Motor neuron (in vitro differentiated cells): ENCODE data around the gene PAPPA2. TPM values are rescaled to one million over a fixed set of nuclear protein-coding genes. Genes with fewer than 3 reads are reported as not detected.
"Not testable (repeated sequence)": the region's sequence is repeated elsewhere in the genome, so short reads cannot be mapped to it uniquely, and the experiment has no call there.

ENCODE experiments used
- ATAC-seq, 8 experiments: fragments of 200-7000 bp; cut with Tn5 transposase; replicated peaks in 6 of 8; 2 replicates each; pipeline ENCODE4 v1.8.0; 2021; ENCODE audit warnings: mild to moderate bottlenecking in 8 of 8, moderate library complexity in 8 of 8
- H3K27ac ChIP-seq, 2 donors: fragments of 250-450 bp; sonication (Bioruptor Pico); 2 replicates each; pipeline ENCODE4 v1.9.0; 2021; ENCODE audit warnings: antibody characterized with exemption in 2 of 2, mild to moderate bottlenecking in 2 of 2, moderate library complexity in 1 of 2
- H3K4me1 ChIP-seq, 2 donors: fragments of 250-450 bp; sonication (Bioruptor Pico); replicated peaks in 1 of 2; 2 replicates each; pipeline ENCODE4 v1.6.1; 2021; ENCODE audit warnings: antibody characterized with exemption in 2 of 2, mild to moderate bottlenecking in 2 of 2, moderate library complexity in 1 of 2
- H3K4me3 ChIP-seq, 5 donors: fragments of 250-450 bp; sonication (Bioruptor Pico); 2 replicates each; pipeline ENCODE4 v1.9.0; 2021; ENCODE audit warnings: antibody characterized with exemption in 5 of 5, mild to moderate bottlenecking in 5 of 5, moderate library complexity in 4 of 5
- WGBS, 10 experiments: fragments of 450-650 bp; shearing (Covaris generic); methylation state at CpG; one replicate each; pipeline ENCODE4 v1.0.0; 2022; 5-methylcytosine and 5-hydroxymethylcytosine counted together
- in situ Hi-C, 9 experiments: fragments of 400-800 bp; cut with MboI; loops; one replicate each; pipeline ENCODE4 v1.15.0; 2021; ENCODE audit warnings: low sequenced_read_pairs in 9 of 9, low pct_unique_long_range_greater_than_20kb in 2 of 9; ENCODE audit not compliant: unreplicated experiment in 9 of 9
- total RNA-seq, 8 experiments: library from RNA; unstranded; fragments of 300-600 nt; gene quantifications; 2 replicates each; pipeline versions ENCODE4 v1.2.3 to v1.2.4, GENCODE V29; 2022

The PAPPA2 gene
- total RNA-seq, 8 experiments from 2014 or later = 1.8 to 82.0 (median 7.1) TPM

DNA sequence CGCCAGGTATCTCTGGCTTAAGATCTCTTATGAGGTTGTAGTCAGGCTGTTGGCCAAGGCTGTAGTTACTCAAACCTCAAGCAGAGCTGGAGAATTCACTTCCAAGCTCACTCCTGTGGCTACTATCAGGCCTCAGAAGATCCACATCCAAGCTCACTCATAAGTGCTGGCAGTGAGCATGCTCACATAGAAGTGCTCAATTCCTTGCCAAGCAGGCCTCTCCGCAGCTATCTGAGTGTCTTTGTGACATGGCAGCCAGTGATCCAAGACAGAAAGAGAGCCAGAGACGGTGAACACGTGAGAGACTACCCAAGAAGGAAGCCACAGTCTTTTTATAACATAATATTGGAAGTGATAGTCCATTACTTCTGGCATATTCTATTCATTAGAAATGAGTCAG is 278.2 kb downstream of the PAPPA2 start:
- 35 to 100% (median 80%) methylated on average over 1 to 4 of the region's 4 CpGs; no CpG with 5 or more reads in 2 of the 10 experiments for WGBS, 10 experiments
- in situ Hi-C loops = no loop called here
- H3K27ac ChIP-seq = no peak overlapping the region
- peaks cover 0 to 4% of the 10 kb centered on the region in 2 donors for H3K4me1 ChIP-seq
- ATAC-seq = no peak
- H3K4me3 ChIP-seq = no peak overlapping the region

DNA sequence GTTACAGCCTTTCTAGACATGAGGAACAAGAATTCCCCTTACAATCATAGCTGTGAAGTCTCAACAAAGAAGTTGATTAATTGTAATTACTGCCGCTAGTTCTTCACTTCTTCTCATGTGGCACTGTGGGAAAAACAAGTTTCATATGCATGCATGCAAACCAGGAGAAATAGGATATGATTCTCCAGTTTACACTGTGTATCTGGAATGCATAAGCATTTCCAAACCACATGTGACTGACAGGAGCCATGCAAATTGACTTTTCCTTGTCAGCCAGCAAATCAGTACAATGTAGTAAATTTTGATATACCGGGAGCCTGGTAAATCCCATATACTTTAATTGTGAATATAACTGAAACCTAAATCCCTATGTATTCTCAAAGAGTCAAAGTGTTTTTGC is 279.3 kb downstream of the PAPPA2 start:
- WGBS, 10 experiments = 0 to 95% (median 55%) methylated on average over 1 to 2 of the region's 2 CpGs; no CpG with 5 or more reads in 2 of the 10 experiments
- peak in 3 of 8 experiments; percentile 70 to 93 (median 85) for ATAC-seq
- Histone ChIP-seq H3K4me3 (no peak overlapping the region), H3K27ac (no peak overlapping the region), H3K4me1 (peaks cover 0 to 4% of the 10 kb centered on the region in 2 donors)
- in situ Hi-C loops = no loop called here

DNA sequence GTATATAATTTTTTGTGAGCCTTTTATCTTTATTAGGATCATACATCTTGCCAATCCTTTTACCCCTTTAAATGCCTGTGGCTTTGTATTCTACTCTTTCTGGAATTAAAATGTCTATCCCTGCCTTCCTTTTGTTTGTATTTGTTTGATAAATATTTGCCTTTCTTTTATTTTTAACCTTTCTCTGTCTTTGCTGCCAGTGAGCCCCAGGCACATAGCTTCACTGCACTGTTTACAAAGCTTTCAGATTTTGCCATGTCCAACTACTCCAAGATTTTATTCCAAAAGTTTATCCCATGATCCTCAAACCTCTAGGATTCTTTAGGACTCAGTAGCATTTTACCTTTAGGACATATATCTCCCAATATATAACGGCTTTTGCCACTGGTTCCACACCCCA is 281.2 kb downstream of the PAPPA2 start:
- 22 to 100% (median 100%) methylated on average over 1 of the region's 1 CpG; no CpG with 5 or more reads in 2 of the 10 experiments for WGBS, 10 experiments
- Histone ChIP-seq H3K27ac (no peak overlapping the region), H3K4me3 (no peak overlapping the region), H3K4me1 (peaks cover 0 to 4% of the 10 kb centered on the region in 2 donors)
- in situ Hi-C loops = no loop called here
- peak in 1 of 8 experiments; percentile 16 for ATAC-seq

DNA sequence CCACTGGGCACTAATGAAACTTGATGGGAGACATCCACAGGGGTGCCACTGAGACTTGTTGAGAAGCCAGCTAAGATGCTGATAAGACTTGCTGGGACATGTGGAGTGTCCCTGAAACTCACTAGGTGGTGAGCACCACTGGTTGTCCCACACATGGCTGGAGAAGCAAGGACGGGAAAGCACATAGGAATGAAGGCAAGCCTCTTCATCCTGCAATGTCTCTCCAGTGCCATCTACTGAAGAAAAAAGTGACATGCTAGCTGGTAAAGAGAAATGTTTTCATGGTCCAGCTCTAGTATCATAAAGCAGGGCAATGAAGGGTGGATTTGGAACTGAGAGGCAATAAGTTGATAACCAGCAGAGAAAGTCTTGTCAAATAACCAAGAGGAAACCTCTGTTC is 283.0 kb downstream of the PAPPA2 start:
- ATAC-seq = peak in 3 of 8 experiments; percentile 40 to 66 (median 57)
- in situ Hi-C loops = no loop called here
- Histone ChIP-seq H3K27ac (no peak overlapping the region), H3K4me1 (peaks cover 0 to 4% of the 10 kb centered on the region in 2 donors), H3K4me3 (no peak overlapping the region)
- WGBS, 10 experiments = 63 to 80% (median 69%) methylated on average over 1 of the region's 1 CpG; no CpG with 5 or more reads in 6 of the 10 experiments

DNA sequence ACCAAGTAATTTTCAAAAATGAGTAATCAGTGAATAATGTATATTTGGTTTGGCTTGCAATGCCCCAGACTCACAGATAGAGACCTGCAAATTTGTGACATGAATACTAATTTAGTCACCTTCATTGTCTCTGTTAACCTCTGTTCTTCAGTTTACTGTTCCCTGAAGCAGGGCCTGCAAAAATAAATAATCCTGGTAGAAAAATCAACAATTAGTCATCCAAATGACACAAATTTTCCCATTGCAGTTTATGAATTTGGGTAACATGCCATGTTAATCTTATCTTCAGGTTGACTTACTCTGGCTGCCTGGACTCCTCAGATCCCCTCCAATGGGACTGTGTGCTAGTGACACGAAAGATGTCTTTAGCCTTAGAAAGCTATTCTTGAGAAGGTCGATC is 289.5 kb downstream of the PAPPA2 start:
- 72 to 90% (median 81%) methylated on average over 2 of the region's 2 CpGs; no CpG with 5 or more reads in 4 of the 10 experiments for WGBS, 10 experiments
- in situ Hi-C loops = no loop called here

DNA sequence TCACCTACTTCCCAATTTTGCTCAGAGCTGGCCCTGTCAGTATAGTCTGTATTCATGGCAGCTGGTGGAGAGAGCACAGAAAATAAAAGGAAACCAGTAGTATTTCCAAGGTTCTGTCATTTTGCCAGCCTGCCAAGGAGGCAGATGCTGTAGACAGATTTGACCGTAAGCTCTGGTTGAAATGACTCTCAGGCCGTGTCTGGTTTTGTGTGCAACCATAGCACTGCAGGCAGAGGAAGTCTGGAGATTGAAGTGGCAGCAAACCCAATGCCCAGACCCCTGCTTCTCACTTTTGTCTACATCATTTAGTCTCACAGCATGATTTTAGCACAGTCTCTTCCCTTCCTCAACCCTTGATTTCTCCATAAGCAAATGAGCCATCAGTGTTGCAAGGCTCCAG is 291.7 kb downstream of the PAPPA2 start:
- H3K4me1 ChIP-seq = no peaks in the 10 kb centered on the region
- in situ Hi-C loops = no loop called here
- H3K27ac ChIP-seq = no peak overlapping the region
- no peak overlapping the region for H3K4me3 ChIP-seq
- ATAC-seq = no peak
- WGBS, 10 experiments = 0 to 100% (median 58%) methylated on average over 1 to 2 of the region's 2 CpGs; no CpG with 5 or more reads in 2 of the 10 experiments

More for the DNA sequence above, 289.5 kb downstream of the PAPPA2 start:
- no peak for ATAC-seq
- no peak overlapping the region for H3K4me3 ChIP-seq
- no peak overlapping the region for H3K27ac ChIP-seq
- H3K4me1 ChIP-seq = no peaks in the 10 kb centered on the region

DNA sequence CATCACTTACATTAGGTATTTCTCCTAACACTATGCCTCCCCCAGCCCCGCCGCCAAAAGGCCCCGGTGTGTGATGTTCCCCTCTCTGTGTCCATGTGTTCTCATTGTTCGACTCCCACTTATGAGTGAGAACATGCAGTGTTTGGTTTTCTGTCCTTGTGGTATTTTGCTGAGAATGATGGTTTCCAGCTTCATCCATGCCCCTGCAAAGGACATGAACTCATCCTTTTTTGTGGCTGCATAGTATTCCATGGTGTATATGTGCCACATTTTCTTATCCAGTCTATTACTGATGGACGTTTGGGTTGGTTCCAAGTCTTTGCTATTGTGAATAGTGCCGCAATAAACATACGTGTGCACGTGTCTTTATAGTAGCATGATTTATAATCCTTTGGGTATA is 293.8 kb downstream of the PAPPA2 start:
- in situ Hi-C loops, H3K4me1 ChIP-seq, H3K27ac ChIP-seq, H3K4me3 ChIP-seq, ATAC-seq: not testable (repeated sequence)
- 53 to 100% (median 86%) methylated on average over 3 to 5 of the region's 8 CpGs; no CpG with 5 or more reads in 6 of the 10 experiments for WGBS, 10 experiments

DNA sequence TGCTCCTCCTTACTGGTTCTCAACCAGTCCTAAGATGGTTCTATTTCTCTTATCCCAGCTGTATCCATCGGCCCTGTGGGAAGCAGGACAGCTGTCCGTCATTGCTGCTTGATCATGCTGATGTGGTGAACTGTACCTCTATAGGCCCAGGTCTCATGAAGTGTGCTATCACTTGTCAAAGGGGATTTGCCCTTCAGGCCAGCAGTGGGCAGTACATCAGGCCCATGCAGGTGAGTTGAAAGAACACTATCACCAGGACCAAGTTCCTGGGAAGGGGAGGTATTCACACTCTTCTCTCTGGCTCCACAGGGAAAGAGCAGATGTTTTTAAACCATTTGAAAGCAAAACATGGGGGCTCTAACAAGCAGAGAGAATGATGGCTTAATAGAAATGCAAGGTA is 302.6 kb downstream of the PAPPA2 start:
- ATAC-seq = no peak
- 50 to 100% (median 85%) methylated on average over 1 to 2 of the region's 2 CpGs; no CpG with 5 or more reads in 5 of the 10 experiments for WGBS, 10 experiments
- Histone ChIP-seq H3K4me3 (no peak overlapping the region), H3K4me1 (no peaks in the 10 kb centered on the region), H3K27ac (no peak overlapping the region)
- in situ Hi-C loops = no loop called here

DNA sequence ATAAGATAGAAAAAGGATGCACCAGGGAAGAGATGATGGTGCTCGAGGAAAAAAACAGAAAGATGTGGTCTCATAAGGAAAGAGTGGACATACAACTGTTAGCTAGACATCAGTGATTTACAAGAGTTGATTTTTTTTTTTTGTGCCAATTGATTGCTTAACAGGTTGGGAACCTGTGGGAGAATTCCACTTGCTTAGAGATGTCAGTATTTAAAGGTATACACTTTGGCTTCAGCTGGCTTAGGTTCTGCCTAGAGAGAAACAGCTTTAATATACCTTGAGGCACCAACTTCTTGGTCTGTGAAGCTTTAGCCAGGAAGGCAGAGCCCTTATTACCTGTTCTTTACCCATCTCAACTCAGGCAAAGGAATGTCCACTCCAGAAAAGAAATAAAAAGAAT is 303.8 kb downstream of the PAPPA2 start:
- no peak overlapping the region for H3K4me3 ChIP-seq
- no peak for ATAC-seq
- in situ Hi-C loops = no loop called here

DNA sequence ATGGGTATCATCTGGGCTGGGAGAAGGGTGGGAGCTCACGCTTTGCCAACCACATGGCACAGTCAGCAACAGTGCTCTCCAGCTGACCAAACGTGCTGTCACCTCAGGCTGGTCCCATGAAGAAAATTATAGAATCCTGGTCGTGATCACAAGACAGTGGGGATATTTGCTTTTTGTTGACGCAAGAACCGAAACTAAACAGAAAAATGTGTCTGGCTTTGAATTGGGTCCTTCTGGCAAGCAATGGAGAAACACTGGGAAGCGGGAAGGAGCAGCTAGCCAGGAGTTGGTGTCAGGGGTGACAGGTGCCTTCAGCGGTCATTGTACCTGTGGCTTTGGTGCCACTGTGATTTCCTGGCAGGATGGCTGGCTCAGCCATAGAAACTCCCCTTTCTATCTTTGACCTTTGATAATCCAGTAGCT is 304.8 kb downstream of the PAPPA2 start:
- 0 to 96% (median 80%) methylated on average over 3 to 7 of the region's 7 CpGs; no CpG with 5 or more reads in 4 of the 10 experiments for WGBS, 10 experiments
- no peak for ATAC-seq
- Histone ChIP-seq H3K27ac (no peak overlapping the region), H3K4me1 (no peaks in the 10 kb centered on the region), H3K4me3 (no peak overlapping the region)
- in situ Hi-C loops = no loop called here

More for the DNA sequence above, 303.8 kb downstream of the PAPPA2 start:
- WGBS, 10 experiments = 20 to 100% (median 80%) methylated on average over 1 of the region's 1 CpG; no CpG with 5 or more reads in 2 of the 10 experiments
- Histone ChIP-seq H3K4me1 (no peaks in the 10 kb centered on the region), H3K27ac (no peak overlapping the region)

DNA sequence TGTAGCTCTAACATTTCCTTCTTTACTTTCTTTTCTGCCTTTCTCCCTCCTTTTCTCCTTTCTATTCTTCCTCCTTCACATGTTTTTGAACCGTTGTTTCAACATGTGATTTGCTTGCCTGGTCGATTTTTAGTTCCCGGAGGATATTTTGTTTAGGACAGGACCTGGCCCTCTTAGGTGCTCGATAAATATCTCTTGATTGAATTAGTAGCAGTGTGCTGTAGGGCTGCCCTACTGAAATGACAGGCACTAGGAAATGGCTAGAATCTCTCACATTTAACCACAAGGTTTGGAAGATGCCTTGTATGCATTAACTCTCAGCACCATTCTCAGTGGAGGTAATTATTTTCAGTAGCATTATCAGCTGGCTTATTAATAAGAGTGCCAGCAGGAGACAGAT is 305.6 kb downstream of the PAPPA2 start:
- in situ Hi-C loops = no loop called here
- WGBS, 10 experiments = 45 to 80% (median 68%) methylated on average over 3 to 4 of the region's 4 CpGs
- Histone ChIP-seq H3K27ac (no peak overlapping the region), H3K4me3 (no peak overlapping the region), H3K4me1 (peaks cover 0 to 8% of the 10 kb centered on the region in 2 donors)
- no peak for ATAC-seq

DNA sequence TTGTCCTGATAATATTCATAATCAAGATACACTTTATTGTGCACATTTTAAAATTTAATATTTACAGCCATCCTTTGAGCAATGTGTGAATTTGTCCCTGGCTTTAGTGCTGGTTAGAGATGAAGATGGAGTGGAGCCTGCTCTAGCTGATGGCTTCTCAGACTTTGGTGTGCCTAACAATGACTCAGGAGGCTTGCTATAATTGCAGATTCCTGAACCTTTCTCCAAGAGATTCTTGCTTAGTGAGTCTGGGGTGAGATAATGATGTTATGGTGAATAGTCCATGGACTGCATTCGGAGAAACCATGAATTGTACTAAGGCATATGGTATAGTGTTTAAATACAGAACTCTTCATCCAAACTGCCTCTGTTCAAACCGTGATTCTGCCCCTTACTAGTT is 307.1 kb downstream of the PAPPA2 start:
- 40 to 100% (median 74%) methylated on average over 1 to 2 of the region's 2 CpGs; no CpG with 5 or more reads in 2 of the 10 experiments for WGBS, 10 experiments

DNA sequence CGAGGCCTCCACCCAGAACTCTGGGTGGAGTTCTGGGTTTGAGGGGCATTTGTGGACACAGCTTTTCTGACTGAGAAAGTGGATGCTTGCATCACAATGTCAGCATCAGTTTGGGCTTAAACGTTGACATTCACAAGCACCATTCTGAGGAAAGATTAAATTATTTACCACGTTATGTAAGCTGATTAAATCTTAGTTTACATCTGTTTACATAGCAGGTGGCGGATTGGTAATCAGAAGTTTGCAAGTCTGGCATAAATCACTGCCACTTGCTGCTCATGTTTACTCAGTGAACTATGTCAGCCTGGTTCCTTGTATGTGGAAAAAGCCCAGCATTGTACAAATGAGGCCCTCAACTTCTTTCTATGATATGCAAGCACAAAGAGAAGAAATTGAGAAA is 310.1 kb downstream of the PAPPA2 start:
- in situ Hi-C loops = no loop called here
- Histone ChIP-seq H3K4me1 (peaks cover 3 to 23% of the 10 kb centered on the region in 2 donors), H3K4me3 (no peak overlapping the region), H3K27ac (no peak overlapping the region)
- ATAC-seq = peak in 2 of 8 experiments; percentile 27 to 41
- WGBS, 10 experiments = 0 to 54% (median 26%) methylated on average over 1 to 4 of the region's 4 CpGs

More for the DNA sequence above, 307.1 kb downstream of the PAPPA2 start:
- Histone ChIP-seq H3K4me1 (peaks cover under 1 to 13% of the 10 kb centered on the region in 2 donors), H3K4me3 (no peak overlapping the region), H3K27ac (no peak overlapping the region)
- no peak for ATAC-seq
- in situ Hi-C loops = no loop called here

DNA sequence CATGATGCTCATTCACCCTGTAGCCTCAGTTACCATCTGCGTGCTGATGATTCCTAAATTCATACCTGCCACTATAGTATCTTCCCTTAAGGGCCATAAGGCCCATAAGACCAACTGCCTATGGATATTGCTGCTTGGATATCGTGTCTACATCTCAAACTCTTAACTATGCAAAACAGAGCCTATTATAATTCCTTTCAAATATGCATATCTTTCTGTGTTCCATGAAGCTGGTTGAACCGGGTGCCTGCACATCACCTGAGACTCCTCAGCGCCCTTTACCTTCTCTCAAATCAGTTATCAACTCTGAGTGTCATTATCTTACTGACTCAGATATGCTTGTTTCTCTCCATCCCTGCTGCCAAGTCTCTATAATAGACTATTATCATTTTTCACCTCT is 311.2 kb downstream of the PAPPA2 start:
- H3K4me3 ChIP-seq = no peak overlapping the region
- no peak for ATAC-seq
- H3K27ac ChIP-seq = no peak overlapping the region
- 17 to 83% (median 51%) methylated on average over 2 to 4 of the region's 4 CpGs for WGBS, 10 experiments
- in situ Hi-C loops = no loop called here
- peaks cover 3 to 25% of the 10 kb centered on the region in 2 donors for H3K4me1 ChIP-seq
